ENCODE data around the gene SUMF2. TPM values are rescaled to one million over a fixed set of nuclear protein-coding genes. Genes with fewer than 3 reads are reported as not detected.

Gene SUMF2
- total and polyA plus RNA-seq, 2 of the 13 experiments (the other 11 are each of a cell fraction or from before 2014, with no cell fraction given): 48.9 to 54.4 TPM

DNA sequence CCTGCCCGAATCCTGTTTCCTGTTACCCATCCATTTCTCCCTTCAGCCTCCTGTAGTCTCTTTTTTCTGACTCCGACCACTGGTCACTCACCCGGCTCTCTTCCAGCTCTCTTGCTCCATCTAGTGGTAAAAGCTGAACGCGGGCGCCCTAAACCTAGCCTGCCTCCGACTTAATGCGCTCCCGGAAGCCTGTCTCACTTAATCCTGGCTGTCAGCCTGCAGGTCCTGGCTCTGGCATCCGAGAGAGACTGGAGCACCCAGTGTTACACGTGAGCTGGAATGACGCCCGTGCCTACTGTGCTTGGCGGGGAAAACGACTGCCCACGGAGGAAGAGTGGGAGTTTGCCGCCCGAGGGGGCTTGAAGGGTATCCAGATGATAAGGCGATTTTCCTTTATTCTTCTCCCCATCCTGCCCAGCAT, 10.3 kb downstream of the SUMF2 start (continued):
- TF ChIP-seq ZNF687 (CRISPR knock-in tag; IDR thresholded peaks at IDR 0.05) (peak; percentile 66), ZMYM4 (CRISPR knock-in tag; IDR thresholded peaks at IDR 0.05) (peak; percentile 68; the same call in 1 of the 2 replicates), ETV5 (CRISPR knock-in tag; IDR thresholded peaks at IDR 0.05; ENCODE audit: borderline replicate concordance) (peak; percentile 23; the same call in 1 of the 2 replicates), SRF (IDR thresholded peaks at IDR 0.05; ENCODE audit: low read depth, low read length) (no peak), YEATS2 (CRISPR knock-in tag; IDR thresholded peaks at IDR 0.05; ENCODE audit: borderline replicate concordance) (peak; percentile 49; the same call in 1 of the 2 replicates), TRIM24 (CRISPR knock-in tag; IDR thresholded peaks at IDR 0.05) (no peak), ERF (CRISPR knock-in tag; IDR thresholded peaks at IDR 0.05) (0 out of 2 replicates have a peak, but pooled peaks have one; percentile 30), SMC3 (IDR thresholded peaks at IDR 0.05; ENCODE audit: low read length) (peak; percentile 94), MAFF (IDR thresholded peaks at IDR 0.05; ENCODE audit: low read depth, low read length) (no peak), ZFY (CRISPR knock-in tag; IDR thresholded peaks at IDR 0.05) (0 out of 2 replicates have a peak, but pooled peaks have one; percentile 43), PCBP2 (optimal IDR thresholded peaks at IDR 0.05; ENCODE audit: low read depth, low read length, poor library complexity, severe bottlenecking) (no peak), ASH2L (IDR thresholded peaks at IDR 0.05; ENCODE audit: insufficient read length, low read depth, low read length) (peak; percentile 17), ZNF770 (CRISPR knock-in tag; IDR thresholded peaks at IDR 0.05) (peak; percentile 70), PHB2 (IDR thresholded peaks at IDR 0.05; ENCODE audit: partially characterized antibody) (no peak)
- TF ChIP-seq, protein P1, sequence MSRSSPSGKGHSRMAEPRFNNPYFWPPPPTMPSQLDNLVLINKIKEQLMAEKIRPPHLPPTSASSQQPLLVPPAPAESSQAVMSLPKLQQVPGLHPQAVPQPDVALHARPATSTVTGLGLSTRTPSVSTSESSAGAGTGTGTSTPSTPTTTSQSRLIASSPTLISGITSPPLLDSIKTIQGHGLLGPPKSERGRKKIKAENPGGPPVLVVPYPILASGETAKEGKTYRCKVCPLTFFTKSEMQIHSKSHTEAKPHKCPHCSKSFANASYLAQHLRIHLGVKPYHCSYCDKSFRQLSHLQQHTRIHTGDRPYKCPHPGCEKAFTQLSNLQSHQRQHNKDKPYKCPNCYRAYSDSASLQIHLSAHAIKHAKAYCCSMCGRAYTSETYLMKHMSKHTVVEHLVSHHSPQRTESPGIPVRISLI (CRISPR knock-in tag; IDR thresholded peaks at IDR 0.05; ENCODE audit: borderline replicate concordance): peak; percentile 70; the same call in 1 of the 2 replicates
- TF ChIP-seq, protein P2, sequence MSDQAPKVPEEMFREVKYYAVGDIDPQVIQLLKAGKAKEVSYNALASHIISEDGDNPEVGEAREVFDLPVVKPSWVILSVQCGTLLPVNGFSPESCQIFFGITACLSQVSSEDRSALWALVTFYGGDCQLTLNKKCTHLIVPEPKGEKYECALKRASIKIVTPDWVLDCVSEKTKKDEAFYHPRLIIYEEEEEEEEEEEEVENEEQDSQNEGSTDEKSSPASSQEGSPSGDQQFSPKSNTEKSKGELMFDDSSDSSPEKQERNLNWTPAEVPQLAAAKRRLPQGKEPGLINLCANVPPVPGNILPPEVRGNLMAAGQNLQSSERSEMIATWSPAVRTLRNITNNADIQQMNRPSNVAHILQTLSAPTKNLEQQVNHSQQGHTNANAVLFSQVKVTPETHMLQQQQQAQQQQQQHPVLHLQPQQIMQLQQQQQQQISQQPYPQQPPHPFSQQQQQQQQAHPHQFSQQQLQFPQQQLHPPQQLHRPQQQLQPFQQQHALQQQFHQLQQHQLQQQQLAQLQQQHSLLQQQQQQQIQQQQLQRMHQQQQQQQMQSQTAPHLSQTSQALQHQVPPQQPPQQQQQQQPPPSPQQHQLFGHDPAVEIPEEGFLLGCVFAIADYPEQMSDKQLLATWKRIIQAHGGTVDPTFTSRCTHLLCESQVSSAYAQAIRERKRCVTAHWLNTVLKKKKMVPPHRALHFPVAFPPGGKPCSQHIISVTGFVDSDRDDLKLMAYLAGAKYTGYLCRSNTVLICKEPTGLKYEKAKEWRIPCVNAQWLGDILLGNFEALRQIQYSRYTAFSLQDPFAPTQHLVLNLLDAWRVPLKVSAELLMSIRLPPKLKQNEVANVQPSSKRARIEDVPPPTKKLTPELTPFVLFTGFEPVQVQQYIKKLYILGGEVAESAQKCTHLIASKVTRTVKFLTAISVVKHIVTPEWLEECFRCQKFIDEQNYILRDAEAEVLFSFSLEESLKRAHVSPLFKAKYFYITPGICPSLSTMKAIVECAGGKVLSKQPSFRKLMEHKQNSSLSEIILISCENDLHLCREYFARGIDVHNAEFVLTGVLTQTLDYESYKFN (CRISPR knock-in tag; conservative IDR thresholded peaks at IDR 0.05): 0 out of 2 replicates have a peak, but pooled peaks have one; percentile 23
- TF ChIP-seq, protein P3, sequence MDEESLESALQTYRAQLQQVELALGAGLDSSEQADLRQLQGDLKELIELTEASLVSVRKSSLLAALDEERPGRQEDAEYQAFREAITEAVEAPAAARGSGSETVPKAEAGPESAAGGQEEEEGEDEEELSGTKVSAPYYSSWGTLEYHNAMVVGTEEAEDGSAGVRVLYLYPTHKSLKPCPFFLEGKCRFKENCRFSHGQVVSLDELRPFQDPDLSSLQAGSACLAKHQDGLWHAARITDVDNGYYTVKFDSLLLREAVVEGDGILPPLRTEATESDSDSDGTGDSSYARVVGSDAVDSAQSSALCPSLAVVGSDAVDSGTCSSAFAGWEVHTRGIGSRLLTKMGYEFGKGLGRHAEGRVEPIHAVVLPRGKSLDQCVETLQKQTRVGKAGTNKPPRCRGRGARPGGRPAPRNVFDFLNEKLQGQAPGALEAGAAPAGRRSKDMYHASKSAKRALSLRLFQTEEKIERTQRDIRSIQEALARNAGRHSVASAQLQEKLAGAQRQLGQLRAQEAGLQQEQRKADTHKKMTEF (CRISPR knock-in tag; IDR thresholded peaks at IDR 0.05): 0 out of 2 replicates have a peak, but pooled peaks have one; percentile 34

Measured in HepG2 (cell line).